HT-29 (cell line): ENCODE measurements around the gene IRS1. TPM values are rescaled to one million over a fixed set of nuclear protein-coding genes. Genes with fewer than 3 reads are reported as not detected.

Experiments used
- DNase-seq: peaks from one replicate; pipeline ENCODE4 v3.0.0-alpha.2; 2015; ENCODE audit warnings: low spot score
- total RNA-seq: library from RNA; depleted of rRNA; stranded (reverse); fragments of >200 nt; shearing (Covaris generic); gene quantifications from 2 replicates; pipeline ENCODE4 v1.2.3, GENCODE V29; 2014

Gene IRS1
- total RNA-seq, 1 experiment from 2014 or later = 54.0 TPM

DNA sequence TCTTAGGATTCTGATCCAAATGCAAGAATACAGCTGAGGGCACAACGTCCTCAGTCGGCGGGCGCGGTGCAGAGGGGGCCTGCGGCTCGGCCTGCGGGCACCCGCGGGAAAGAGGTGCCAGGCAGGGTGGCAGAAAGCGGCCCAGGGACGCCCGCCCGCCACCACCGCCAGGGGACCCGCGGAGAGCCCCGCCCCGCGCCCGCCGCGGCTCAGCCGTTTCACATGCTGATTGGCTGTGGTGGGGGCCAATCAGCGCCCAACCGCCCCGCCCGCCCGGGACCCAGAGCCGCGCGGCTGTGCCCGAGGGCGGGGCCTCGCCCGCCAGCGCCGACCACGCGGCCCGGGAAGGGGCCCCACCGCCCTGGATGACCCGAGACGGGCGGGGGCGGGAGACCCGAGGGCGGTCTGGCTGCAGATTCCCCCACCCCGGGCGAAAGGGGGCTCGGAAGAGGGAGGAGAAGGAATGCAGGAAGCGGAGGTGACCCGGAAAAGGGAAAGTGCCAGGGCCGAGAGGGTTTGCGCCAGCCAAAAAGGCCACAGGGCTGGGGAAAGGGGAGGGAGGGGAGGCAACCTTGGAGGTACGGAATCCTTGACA is 8.0 kb downstream of the IRS1 start:
- DNase-seq = peak; percentile 80

DNA sequence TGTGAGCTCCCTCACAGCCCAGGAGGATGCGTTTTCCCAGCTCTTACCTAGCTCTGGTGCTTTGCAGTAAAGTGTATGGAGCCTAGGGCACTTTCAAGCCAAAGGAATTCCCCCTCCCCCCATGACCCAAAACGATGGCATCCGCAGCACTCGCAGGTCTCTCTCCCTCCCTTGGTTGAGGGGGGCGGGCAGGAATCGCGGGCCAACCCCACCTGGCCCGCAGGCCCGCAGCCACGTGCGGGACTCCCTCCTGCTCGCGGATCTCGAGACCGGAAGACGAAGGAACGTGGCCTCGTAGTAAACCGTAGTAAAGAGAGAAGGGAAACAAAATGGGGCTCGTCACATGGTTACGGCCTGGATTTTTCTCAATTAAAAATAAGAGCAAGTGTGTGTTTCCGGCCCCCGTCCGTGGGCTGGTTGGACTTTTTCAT is 8.5 kb downstream of the IRS1 start:
- DNase-seq = no peak

DNA sequence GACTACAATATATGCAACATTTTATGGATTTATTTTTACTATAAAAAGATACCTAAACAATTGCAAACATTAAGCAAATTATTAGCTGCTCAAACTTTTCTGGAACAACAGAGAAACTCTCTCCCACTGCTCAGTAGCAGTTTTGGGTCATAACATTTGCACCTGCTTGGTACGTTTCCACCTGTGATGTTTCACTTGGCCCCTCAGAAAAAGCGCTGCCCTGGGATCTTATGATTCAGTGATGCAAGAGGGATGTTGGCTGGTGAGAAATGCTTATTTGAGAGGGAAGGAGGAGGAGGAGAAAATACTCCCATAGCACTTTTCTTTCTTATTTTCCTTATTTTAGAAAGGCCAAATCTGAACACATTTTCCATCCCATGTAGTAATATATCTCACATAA is 9.2 kb downstream of the IRS1 start:
- no peak for DNase-seq

DNA sequence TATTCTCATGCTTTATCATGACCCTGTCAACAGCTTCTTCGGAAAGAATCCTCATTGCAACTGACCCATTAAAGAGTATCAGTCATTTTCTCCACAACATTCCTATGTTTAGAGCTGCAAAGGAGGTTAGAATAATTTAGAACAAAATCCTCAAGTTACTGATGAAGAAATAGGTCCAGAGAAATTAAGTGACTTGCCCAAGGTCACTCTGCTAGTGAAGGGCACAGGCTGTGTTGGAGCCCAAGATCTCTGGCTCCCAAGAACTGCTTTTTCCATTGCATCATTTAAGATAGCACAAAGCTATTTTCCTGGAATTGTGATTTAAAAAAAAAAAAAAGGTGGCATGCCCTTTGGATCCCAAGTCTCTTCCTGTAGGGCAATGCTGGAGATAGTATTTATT is 9.6 kb downstream of the IRS1 start:
- no peak for DNase-seq

DNA sequence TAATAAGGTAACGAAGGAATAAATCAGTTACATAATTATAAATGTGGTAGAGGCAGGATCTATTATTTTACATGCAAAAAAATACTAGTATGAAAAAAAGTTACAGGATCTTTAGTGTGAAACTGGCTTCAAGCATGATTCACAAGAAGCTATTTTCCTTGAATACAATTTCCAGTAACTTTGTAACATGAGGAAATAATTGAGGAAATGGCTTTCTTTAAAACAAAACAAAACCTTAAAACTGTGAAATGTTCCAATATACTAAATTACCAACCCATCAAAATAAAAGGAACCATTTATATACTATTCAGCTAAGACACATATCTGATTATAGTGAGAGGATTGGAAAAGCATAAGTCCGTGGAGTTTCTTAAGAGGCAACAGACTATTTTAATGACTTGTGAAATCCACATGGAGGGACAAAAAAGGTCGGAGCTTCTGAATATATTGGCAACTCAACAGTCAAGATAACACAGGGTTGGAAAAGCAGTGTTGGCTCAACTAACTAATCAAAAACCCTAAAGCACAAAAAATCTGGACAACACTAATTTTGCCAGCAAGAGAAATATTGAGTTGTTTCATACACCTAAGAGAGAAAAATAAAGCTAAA is 10.6 kb downstream of the IRS1 start:
- no peak for DNase-seq

DNA sequence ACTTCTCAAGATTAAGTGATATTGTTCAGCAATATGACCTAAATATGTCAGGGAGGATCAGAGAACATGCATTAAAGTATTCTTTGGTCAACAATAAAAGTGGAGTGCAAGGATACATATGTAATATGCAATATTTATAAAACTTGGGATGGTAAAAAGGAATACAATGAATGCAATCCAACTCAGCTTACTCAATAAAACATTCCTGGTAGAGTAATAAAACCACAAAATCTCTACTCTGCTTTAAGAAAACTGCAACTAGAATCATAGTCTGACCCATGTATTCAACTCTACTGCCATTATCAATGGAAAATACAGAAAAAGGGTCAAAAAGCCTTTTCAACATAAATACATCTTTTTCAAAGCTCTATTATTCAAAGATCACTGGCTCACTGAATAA is 11.6 kb downstream of the IRS1 start:
- no peak for DNase-seq

DNA sequence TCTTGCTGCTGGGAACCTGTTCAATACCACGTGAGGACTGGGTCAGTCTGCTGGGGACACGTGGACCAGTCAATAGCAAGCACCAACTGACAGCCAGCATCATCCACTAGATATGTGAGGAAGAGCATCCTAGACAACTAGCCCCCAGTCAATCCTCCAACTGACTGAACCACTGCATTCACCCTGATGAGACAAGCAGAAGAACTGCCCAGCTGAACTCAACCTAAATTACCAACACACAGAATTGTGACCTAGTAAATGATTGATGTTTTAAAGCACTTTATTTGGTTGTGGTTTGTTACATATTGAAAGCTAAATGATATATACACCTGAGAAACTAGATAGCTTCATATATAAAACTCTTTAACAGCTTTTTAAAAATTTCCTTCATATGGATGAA is 15.7 kb downstream of the IRS1 start:
- DNase-seq = no peak

DNA sequence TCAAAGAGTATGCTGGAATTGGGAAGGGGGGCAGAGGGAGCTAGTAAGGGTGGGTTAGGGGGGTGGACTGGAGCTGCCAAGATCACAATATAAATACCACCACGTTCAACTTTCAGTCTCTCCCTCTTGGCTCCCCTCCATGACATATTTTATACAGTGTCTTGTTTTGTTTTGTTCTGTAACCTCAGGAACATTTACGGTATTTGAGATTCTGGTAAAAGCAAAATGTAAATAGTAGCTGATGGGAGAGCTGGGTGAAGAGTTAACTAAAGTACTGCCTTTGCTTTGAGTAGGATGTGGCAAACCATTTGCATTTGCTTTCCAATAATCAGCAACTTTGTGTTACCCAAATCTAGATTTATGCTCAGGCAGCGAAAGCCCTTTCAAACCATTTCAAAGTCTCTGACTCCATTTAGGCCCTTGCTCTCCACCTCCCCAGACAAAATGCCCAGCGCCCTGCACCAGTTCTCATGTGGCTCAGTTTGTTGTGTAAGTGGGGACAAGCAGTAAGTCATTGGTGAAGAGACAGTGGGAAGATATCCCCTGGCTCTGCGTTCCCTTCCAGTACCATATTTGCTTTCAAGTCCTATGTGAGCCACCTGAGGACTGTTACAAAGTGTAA is 17.4 kb downstream of the IRS1 start:
- DNase-seq = no peak

DNA sequence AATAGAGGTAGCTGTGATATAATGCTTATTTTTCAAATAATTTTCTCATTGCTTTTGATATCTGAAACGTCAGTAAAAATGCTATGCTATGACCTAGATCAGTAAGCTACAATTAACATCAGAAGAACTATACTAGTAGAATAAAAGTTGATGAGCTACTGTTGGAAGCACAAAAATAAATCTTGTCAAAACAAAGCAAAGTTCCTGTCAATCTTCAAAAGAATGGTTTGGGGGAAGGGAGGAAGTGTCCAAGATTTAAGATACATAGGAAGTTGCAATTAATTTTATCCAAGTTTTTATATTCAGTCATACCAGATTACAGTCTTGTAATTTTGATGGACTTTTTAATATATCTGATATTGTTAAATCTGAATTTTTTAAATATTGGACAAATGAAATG is 19.2 kb downstream of the IRS1 start:
- DNase-seq = no peak

DNA sequence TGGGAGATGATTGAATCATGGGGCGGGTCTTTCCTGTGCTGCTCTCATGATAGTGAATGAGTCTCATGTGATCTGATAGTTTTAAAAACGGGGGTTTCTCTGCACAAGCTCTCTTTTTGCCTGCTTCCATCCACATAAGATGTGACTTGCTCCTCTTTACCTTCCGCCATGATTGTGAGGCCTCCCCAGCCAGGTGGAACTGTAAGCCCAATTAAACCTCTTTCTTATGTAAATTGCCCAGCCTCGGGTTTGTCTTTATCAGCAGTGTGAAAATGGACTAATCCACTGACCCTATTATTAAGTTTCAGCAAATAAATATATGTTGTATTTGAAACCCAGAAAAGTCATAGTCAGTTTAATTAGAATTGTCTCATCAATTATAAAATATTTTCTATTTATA is 22.0 kb downstream of the IRS1 start:
- no peak for DNase-seq

DNA sequence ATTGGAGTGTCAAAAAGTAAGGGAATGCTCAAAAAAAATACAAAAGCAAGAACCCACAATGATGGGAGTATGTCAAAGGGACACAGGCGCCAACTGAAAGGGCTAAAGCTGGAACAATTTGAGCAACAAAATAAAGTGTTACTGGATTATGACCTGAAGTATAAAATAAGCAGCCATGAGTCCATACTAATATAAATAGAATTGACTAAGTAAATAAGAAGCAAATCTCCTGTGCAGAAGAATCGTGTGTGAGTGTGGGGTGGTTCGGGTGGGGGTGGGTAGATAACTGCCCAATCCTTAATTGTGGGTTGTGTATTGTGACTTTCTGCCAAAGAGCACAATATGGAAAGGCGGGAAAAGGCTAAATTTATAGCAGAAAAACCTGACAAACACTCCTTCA is 23.5 kb downstream of the IRS1 start:
- DNase-seq = no peak

DNA sequence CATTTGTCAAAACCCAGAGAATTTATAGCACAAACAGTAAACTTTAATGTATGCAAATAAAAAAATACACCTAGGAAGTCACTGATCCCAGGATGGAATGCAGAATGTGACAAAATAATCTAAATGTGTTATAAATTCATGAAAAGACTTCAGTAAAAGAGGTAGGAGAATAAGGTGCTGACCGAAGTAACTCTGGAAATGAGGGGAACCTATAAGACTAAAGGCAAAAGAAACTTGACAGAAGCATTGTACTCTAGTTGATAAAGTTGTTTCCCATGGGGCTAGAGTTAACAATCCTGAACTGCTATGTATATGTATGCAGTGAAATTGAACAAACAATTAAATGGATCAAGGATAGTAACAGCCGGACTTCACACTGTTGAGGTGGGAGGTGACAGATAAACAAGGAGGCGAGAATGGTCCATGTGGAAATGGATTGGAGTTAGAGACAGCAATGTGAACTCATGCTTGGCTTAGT is 24.5 kb downstream of the IRS1 start:
- no peak for DNase-seq

DNA sequence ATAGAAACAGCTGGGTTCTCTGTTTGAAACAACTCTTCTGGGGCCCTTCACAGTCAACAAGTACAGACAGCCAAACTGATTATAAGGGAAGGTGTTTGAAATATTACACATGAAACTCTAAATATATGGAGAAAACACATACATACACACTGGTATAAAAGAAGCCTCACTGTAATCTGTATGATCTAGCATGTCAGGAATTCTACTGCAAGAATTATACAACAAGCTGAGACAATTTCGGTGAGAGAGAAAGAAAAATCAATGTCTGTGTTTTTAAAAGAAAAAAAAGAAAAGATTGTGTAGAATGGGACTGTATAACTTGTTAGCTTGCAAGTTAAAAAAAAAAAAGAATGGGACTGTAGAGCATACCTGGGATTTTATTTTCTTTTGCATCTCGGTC is 26.3 kb downstream of the IRS1 start:
- DNase-seq = no peak

DNA sequence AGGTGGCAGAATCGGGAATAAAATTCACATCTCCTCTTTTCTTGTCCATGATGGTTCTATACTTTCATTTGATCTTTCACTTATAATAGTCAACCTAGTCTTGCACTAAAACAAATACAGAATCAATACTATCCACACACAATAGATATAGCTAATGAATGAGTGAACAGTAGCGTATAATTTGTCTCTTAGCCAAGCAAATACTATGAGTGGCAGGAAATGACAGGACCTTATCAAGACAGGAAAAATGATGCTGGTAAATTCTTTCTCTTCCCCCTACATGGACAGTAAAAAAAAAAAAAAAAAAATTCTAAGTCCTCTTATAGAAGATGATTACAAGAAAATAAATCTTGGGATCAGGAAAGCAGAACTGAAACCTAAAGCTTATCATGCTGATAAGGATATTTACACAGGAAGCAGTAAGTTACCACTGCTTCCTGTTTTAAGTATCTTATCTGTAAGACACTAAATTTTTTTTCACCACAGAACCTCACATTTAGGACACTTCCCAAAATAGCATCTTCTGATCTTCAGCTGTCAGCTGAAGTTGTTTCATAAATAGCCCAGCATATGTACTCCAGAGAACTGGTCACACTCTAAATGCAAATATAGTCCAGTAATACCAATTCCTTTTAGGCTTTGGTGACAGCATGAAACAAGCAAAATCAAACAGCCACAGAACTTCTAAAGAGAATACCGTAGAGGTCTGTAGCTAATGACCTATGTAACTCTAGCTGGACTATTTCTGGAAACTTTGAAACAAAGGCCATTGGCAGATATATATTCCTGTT is 27.0 kb downstream of the IRS1 start:
- peak; percentile 49 for DNase-seq

DNA sequence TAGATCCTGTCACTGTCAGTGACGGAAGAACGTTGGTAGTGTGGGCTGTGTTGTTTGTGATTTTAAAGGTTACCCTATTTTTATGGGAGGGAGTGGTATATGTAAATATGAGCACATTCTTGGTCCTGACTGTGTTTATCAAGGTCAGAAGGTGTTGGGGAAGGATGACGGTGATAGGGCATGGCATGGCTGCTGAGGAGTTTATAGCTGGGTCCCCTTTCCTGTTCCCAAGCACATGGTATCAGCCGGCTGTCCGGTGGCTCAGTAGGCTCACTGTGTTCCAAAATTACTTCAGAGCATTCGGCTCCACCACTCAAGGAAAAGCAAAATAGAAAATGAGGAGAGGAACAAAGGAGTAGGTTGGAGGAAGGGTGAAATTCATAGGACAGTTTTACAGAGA is 28.6 kb downstream of the IRS1 start:
- DNase-seq = no peak

DNA sequence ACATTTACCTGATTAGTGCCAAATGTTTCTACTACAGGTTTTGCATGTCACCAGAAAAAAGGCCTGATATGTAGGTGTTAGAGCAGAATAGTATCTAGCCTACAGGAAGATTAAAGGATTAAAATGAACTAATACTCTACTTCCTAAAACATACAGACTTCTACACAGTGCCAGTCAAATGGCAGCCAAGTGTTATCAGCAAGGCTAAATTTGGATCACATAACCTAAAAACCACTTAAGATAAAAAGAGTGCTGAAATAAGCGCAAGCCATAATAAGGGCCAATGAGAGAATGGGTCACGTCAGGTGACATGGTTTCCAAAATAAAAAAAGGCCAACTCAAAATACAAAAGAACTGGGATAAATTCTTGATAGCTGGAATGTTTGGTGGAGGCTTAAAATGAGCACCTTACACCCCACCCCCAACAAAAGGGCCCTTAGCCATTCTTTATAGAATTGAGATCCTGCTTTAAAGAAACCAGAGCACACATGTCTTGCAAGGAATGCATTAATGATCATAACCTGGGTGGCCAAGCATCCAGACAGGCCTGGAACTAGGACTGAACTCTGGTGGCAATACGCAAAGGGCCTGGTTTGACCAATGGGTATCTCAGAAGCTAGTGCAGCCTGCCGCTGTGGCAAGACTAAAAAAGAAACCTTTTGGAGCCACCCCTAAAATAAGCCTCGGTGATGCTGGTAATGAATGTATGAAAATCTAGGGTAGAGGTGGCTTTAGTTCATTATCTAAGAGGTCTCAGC is 32.4 kb downstream of the IRS1 start:
- DNase-seq = no peak

DNA sequence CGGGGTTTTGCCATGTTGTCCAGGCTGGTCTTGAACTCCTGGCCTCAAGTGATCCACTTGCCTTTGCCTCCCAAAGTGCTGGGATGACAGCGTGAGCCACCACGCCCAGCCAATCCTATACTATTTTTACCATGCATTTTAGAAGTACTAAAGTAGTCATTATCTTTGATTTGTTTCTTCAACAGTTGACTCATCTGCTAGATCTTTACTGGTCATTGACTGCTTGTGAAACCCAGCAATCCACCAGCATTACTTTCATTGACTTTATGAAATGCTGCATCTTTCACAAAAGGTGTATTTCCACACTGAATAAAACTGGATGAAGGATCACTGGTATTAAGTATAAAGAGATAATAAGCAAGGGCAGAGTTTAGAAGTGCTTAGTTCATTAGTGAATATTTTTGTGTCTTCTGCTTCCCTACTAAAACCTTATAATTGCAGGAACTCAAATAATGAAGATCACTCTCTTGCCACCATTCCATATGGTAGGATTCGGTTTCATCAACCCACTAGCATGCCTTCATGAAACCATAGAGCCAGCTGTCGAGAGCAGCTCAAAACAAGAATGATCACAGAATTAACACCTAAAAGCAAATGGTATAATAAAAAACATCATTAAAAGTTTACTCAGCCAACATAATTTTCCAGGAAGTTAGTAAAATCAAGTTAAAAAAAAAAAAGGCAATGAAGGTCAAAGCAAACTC is 33.1 kb downstream of the IRS1 start:
- no peak for DNase-seq

DNA sequence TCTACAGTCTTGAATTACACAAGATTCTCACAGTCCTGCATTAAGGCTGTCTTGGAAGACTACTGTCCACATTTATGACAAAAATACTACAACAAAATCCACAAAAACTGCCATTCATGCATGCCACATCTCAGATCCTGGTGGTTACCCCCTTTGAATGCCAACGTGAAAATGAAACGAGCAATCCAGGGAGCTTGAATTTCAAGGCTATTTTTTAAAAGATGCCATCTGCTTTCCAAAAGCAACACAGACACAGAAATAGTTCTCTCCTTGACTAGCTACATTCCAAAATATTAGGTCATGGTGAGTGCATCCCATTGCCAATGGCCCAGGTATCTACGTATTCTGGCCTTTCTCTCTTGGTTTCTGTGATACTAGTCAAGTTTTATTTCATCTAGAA is 36.3 kb downstream of the IRS1 start:
- no peak for DNase-seq

DNA sequence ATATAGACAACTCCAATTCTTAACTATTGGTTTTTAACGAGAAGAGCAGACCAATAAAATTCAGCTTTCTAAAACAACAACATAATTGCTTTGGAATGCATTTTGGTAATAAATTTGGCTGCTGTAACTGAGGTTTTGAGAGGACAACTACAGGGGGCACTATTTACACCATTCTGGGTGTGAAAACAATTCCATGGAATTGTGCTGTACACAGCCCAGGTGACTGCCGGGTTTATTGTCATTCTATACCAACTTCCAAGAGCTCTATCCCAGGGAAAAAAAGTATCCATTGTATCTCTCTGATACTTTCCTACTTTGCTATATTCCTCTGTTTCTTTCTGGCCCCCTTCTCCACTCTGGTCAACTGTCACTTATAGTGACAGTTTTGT is 38.4 kb downstream of the IRS1 start:
- no peak for DNase-seq

DNA sequence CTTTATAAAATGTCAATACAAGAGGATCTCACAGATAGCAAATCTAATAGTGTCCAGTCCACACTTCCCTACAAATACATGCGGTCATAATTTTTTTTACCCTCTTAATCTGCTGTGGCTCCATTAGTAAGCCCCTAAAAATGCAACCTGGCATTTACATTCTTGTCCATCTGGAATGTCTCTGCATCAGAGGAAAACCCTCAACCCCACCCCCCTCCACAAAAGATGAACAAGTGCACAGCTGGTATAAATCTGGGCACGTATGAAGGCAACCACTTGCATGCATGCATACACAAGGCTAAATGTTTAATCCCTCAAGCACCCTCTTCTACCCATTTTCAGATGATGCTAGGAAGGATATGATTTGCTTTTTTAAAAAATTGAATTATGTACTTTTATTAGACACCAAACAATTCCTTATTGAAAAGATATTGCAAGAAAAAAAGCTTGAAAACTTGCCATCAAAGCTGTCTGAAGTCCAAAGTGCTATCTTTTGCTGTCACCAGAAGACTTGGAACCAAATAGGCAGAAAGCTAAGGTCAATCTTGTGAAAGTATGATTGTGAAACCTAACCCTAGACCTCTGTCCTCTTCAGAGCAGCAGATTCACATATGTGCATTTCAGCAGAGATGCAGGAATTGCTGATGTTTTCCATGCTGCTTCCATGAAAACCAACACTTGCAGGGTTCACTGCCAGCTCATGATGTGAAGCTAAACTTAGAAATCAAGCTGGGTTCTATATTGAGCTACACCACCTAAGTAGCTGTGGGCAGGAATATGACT is 39.0 kb downstream of the IRS1 start:
- no peak for DNase-seq
